A549 (cell line): Measurements from ENCODE around the gene NAPSA. TPM values are rescaled to one million over a fixed set of nuclear protein-coding genes. Genes with fewer than 3 reads are reported as not detected.
"Not testable (repeated sequence)": the region's sequence is repeated elsewhere in the genome, so short reads cannot be mapped to it uniquely, and the experiment has no call there.

ENCODE experiments used
- ATAC-seq, 2 experiments: fragments of 200-7000 bp in 1 of 2; fragments of >200 bp in 1 of 2; cut with Nextera tagmentation in 1 of 2; cut with Tn5 transposase in 1 of 2; 3 replicates each; pipeline versions ENCODE4 v1.8.0 to v1.9.1; 2018 to 2020; ENCODE audit warnings: mild to moderate bottlenecking in 1 of 2, moderate library complexity in 1 of 2
- CTCF ChIA-PET: fragments of 300-600 bp; sonication (Branson Sonifier 250); formaldehyde crosslinking; extraction: SDS; loops from one replicate; lab custom pipeline; 2021; ENCODE audit warnings: antibody characterized with exemption, inconsistent platforms; lab: Yijun Ruan, JAX
- POLR2A ChIA-PET: fragments of 350-600 bp; formaldehyde crosslinking; extraction: SDS; loops from one replicate; lab custom pipeline; 2021; ENCODE audit warnings: antibody characterized with exemption, inconsistent platforms; lab: Yijun Ruan, JAX
- DNase-seq, 2 experiments: peaks; one replicate each; pipeline versions ENCODE4 v3.0.0 to v3.0.0-alpha.2; 2011 to 2016; ENCODE audit warnings: low read depth in 1 of 2, low spot score in 1 of 2
- FAIRE-seq: peaks from 2 replicates; lab custom pipeline; 2011; peaks lifted over from hg19 to GRCh38; lab: Jason Lieb, UNC
- H3K27ac ChIP-seq, 2 experiments: fragments of >200 bp; sonication (Bioruptor Twin); formaldehyde crosslinking; 3 replicates each; pipeline ENCODE4 v1.5.1; 2016 to 2017
- H3K4me1 ChIP-seq: fragments of >200 bp; sonication (Bioruptor Twin); formaldehyde crosslinking; 3 replicates; pipeline ENCODE4 v1.6.1; 2016
- H3K4me2 ChIP-seq: fragments of >200 bp; sonication (Bioruptor Twin); formaldehyde crosslinking; 3 replicates; pipeline ENCODE4 v1.6.1; 2016
- H3K4me3 ChIP-seq: fragments of >200 bp; sonication (Bioruptor Twin); formaldehyde crosslinking; 3 replicates; pipeline ENCODE4 v1.5.1; 2016
- H3K9me3 ChIP-seq: fragments of >200 bp; sonication (Bioruptor Twin); formaldehyde crosslinking; 3 replicates; pipeline ENCODE4 v1.6.1; 2016
- ATOH8 ChIP-seq: fragments of 250-450 bp; sonication (Bioruptor Pico); IDR thresholded peaks from 2 replicates; pipeline ENCODE4 v1.5.0; 2020; ENCODE audit warnings: low read depth, mild to moderate bottlenecking, moderate library complexity
- BCL3 ChIP-seq: fragments of >200 bp; sonication (Bioruptor Twin); formaldehyde crosslinking; IDR thresholded peaks from 3 replicates; pipeline ENCODE4 v1.6.1; 2016
- CBX2 ChIP-seq: fragments of 200-600 bp; sonication (generic); IDR thresholded peaks from 2 replicates; pipeline ENCODE4 v1.6.1; 2016; ENCODE audit warnings: low read depth, mild to moderate bottlenecking, borderline replicate concordance
- CEBPB ChIP-seq, 2 experiments: fragments of >200 bp in 1 of 2; sonication (Bioruptor Twin) in 1 of 2; formaldehyde crosslinking in 1 of 2; IDR thresholded peaks; 2 replicates each; pipeline ENCODE4 v1.6.1; 2012 to 2016
- CHD4 ChIP-seq: fragments of 200-600 bp; sonication (generic); IDR thresholded peaks from 2 replicates; pipeline ENCODE4 v1.6.1; 2016; ENCODE audit warnings: antibody characterized with exemption, mild to moderate bottlenecking, borderline replicate concordance
- CTCF ChIP-seq: fragments of >200 bp; sonication (Bioruptor Twin); formaldehyde crosslinking; IDR thresholded peaks from 3 replicates; pipeline ENCODE4 v1.5.1; 2016
- ELK1 ChIP-seq: fragments of 150-350 bp; IDR thresholded peaks from 2 replicates; pipeline ENCODE4 v1.6.1; 2014; ENCODE audit warnings: low read depth, mild to moderate bottlenecking, low read length
- ESRRA ChIP-seq: fragments of 150-350 bp; IDR thresholded peaks from 2 replicates; pipeline ENCODE4 v1.6.1; 2014; ENCODE audit warnings: mild to moderate bottlenecking, low read length, borderline replicate concordance
- FOSB ChIP-seq: fragments of 250-450 bp; sonication (Bioruptor Pico); IDR thresholded peaks from 2 replicates; pipeline ENCODE4 v1.5.0; 2020; ENCODE audit warnings: mild to moderate bottlenecking, moderate library complexity
- FOSL2 ChIP-seq, 2 experiments: fragments of 450-650 bp in 1 of 2; fragments of >200 bp in 1 of 2; sonication (Bioruptor Twin) in 1 of 2; formaldehyde crosslinking; IDR thresholded peaks; 2 replicates each; pipeline versions ENCODE4 v1.5.0 to v1.6.1; 2016 to 2020; ENCODE audit warnings: mild to moderate bottlenecking in 1 of 2, moderate library complexity in 1 of 2
- FOXS1 ChIP-seq: fragments of 250-450 bp; sonication (Bioruptor Pico); IDR thresholded peaks from 2 replicates; pipeline ENCODE4 v1.5.0; 2020; ENCODE audit warnings: mild to moderate bottlenecking, moderate library complexity
- HEYL ChIP-seq: fragments of 250-450 bp; sonication (Bioruptor Pico); IDR thresholded peaks from 2 replicates; pipeline ENCODE4 v1.8.0; 2021; ENCODE audit warnings: mild to moderate bottlenecking, moderate library complexity
- NR3C1 ChIP-seq: fragments of >200 bp; sonication (Bioruptor Twin); formaldehyde crosslinking; IDR thresholded peaks from 3 replicates; pipeline ENCODE4 v1.6.1; 2017
- POLR2A ChIP-seq: IDR thresholded peaks from 2 replicates; pipeline ENCODE4 v1.6.1; 2012; ENCODE audit warnings: mild to moderate bottlenecking, low read length
- SMC3 ChIP-seq: fragments of >200 bp; sonication (Bioruptor Twin); formaldehyde crosslinking; IDR thresholded peaks from 3 replicates; pipeline ENCODE4 v1.6.1; 2018; ENCODE audit warnings: inconsistent platforms
- TFCP2L1 ChIP-seq: fragments of 250-450 bp; sonication (Bioruptor Pico); IDR thresholded peaks from 2 replicates; pipeline ENCODE4 v1.5.0; 2021; ENCODE audit warnings: mild to moderate bottlenecking
- ZC3H11A ChIP-seq: fragments of 450-650 bp; IDR thresholded peaks from 2 replicates; pipeline ENCODE4 v1.6.1; 2014; ENCODE audit warnings: antibody characterized with exemption, mild to moderate bottlenecking
- ZFP36 ChIP-seq: fragments of 450-650 bp; IDR thresholded peaks from 2 replicates; pipeline ENCODE4 v1.6.1; 2014; ENCODE audit warnings: borderline replicate concordance; ENCODE audit not compliant: partially characterized antibody
- ZNF302 ChIP-seq: fragments of 250-450 bp; sonication (Bioruptor Pico); IDR thresholded peaks from 2 replicates; pipeline ENCODE4 v1.9.0; 2021; ENCODE audit warnings: inconsistent platforms, mild to moderate bottlenecking, moderate library complexity
- WGBS: methylation state at CpG from one replicate; pipeline ENCODE4 v1.1.6; 2017; ENCODE audit errors: missing lambda C conversion rate; 5-methylcytosine and 5-hydroxymethylcytosine counted together
- polyA plus RNA-seq, 4 experiments: library from polyadenylated mRNA; depleted of rRNA in 3 of 4; stranded (reverse); fragments of >200 nt; fragmentation: RNase III in 1 of 4; extraction: RNeasy Plus Mini Kit Qiagen cat#74134 plus additional on column Dnase treatment in 1 of 4; gene quantifications; 2 replicates in 3 of 4; 3 replicates in 1 of 4; pipeline ENCODE4 v1.2.3, GENCODE V29; 2011 to 2017

NAPSA gene
- polyA plus RNA-seq, 2 of the 4 experiments (the other 2 are of a cell fraction): 1.3 to 1.5 TPM

- H3K4me2 ChIP-seq, POLR2A ChIA-PET, ATAC-seq, DNase-seq, H3K27ac ChIP-seq, FAIRE-seq, H3K4me3 ChIP-seq: not testable (repeated sequence)
- H3K9me3 ChIP-seq: peaks cover 14% of the 10 kb centered on the region; the same call in 2 of the 3 replicates
- CTCF ChIA-PET: interaction anchor here (0.6 to 3.1 kb wide), 6 partner anchors 9 to 190 kb away, joined by 3 to 9 read pairs (median 4); no protein-coding TSS in a partner anchor
- H3K4me1 ChIP-seq: peaks cover 11% of the 10 kb centered on the region
- 71% methylated on average over 6 of the region's 6 CpGs for WGBS
Observed at GRCh38 chr19:50337031-50337430, 28.4 kb downstream of the NAPSA start.

- no peak for DNase-seq
- ChIA-PET POLR2A (interaction anchor here (1.4 kb wide), 1 partner anchor 10 kb away, joined by 5 read pairs; no protein-coding TSS in a partner anchor), CTCF (interaction anchor here (1.4 to 2.6 kb wide), 6 partner anchors 19 to 222 kb away, joined by 5 to 12 read pairs (median 7); no protein-coding TSS in a partner anchor)
- 0 out of 3 replicates have a peak, but pooled peaks cover 4% of the 10 kb centered on the region for H3K9me3 ChIP-seq
- no peak for ATAC-seq
- H3K27ac ChIP-seq: no peak overlapping the region
- TF ChIP-seq CTCF: no peak
- TF ChIP-seq HEYL: no peak
- TF ChIP-seq FOXS1 (CRISPR knock-in tag): no peak
- no peak for TF ChIP-seq ZFP36
- no peak for TF ChIP-seq ATOH8 (CRISPR knock-in tag)
- no peak for TF ChIP-seq ZC3H11A
- no peak for TF ChIP-seq ELK1
- TF ChIP-seq BCL3: no peak
- TF ChIP-seq FOSB (CRISPR knock-in tag): no peak
- TF ChIP-seq CBX2: no peak
- TF ChIP-seq CEBPB (IDR thresholded peaks at IDR 0.05): no peak
- no peak for TF ChIP-seq POLR2A
- no peak for TF ChIP-seq SMC3
- TF ChIP-seq ESRRA: no peak
- no peak for TF ChIP-seq ZNF302 (CRISPR knock-in tag)
- no peak for TF ChIP-seq TFCP2L1 (CRISPR knock-in tag)
- no peak for TF ChIP-seq FOSL2 (IDR thresholded peaks at IDR 0.05)
- TF ChIP-seq FOSL2 (CRISPR knock-in tag; IDR thresholded peaks at IDR 0.05): no peak
- TF ChIP-seq CHD4: no peak
- TF ChIP-seq NR3C1: no peak
- FAIRE-seq: no peak
- H3K4me2 ChIP-seq: no peak overlapping the region; the same call in 2 of the 3 replicates
- 88% methylated on average over 12 of the region's 12 CpGs for WGBS
- no peak overlapping the region for H3K4me3 ChIP-seq
- peaks cover 25% of the 10 kb centered on the region for H3K4me1 ChIP-seq
Observed at GRCh38 chr19:50334741-50335421, 30.6 kb downstream of the NAPSA start.
